Measurements from ENCODE around the gene CDK6.

The CDK6 gene

DNA sequence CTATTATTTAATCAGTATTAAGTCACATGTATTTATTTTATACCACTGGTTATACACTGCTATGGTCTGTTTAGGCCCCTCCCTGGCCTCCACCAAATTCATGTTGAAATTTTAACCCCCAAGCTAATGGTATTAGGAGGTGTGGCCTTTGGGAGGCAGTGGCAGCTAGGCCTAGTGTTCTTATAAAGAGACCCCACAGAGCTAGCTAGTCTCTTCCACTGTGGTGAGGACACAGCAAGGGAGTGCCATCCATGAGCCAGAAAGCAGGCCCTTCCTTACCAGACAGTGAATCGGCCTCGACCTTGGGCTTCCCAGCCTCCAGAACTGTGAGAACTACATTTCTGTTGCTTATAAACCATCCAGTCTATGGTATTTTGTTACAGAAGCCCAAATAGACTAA is 279.1 kb downstream of the CDK6 start:
- no peak for DNase-seq
